H9 (cell line): ENCODE data around the gene CEBPG. TPM values are rescaled to one million over a fixed set of nuclear protein-coding genes. Genes with fewer than 3 reads are reported as not detected.

Experiments
- DNase-seq: peaks from one replicate; pipeline ENCODE4 v3.0.0-alpha.2; 2017
- H2AFZ ChIP-seq: one replicate; pipeline ENCODE4 v1.6.1; 2013; ENCODE audit warnings: mild to moderate bottlenecking, low read length, control low read depth, moderate library complexity
- H2AK5ac ChIP-seq: 2 replicates; pipeline ENCODE4 v1.6.1; 2013; ENCODE audit warnings: low read length, control low read depth, mixed read lengths; ENCODE audit not compliant: insufficient read length
- H2BK120ac ChIP-seq: one replicate; pipeline ENCODE4 v1.6.1; 2013; ENCODE audit warnings: low read depth, mild to moderate bottlenecking, low read length, control low read depth, inconsistent platforms; ENCODE audit not compliant: poor library complexity, severe bottlenecking
- H2BK12ac ChIP-seq: 2 replicates; pipeline ENCODE4 v1.6.1; 2013; ENCODE audit warnings: low read length, control low read depth, mixed read lengths, low read depth; ENCODE audit not compliant: insufficient read length
- H2BK15ac ChIP-seq: 2 replicates; pipeline ENCODE4 v1.6.1; 2013; ENCODE audit warnings: low read depth, low read length, control low read depth
- H2BK20ac ChIP-seq: one replicate; pipeline ENCODE4 v1.6.1; 2013; ENCODE audit warnings: low read depth, mild to moderate bottlenecking, low read length, control low read depth, inconsistent platforms; ENCODE audit not compliant: poor library complexity, severe bottlenecking
- H2BK5ac ChIP-seq: 2 replicates; pipeline ENCODE4 v1.6.1; 2013; ENCODE audit warnings: low read length, control low read depth, mixed read lengths; ENCODE audit not compliant: insufficient read length
- H3K14ac ChIP-seq: 2 replicates; pipeline ENCODE4 v1.6.1; 2013; ENCODE audit warnings: low read length, control low read depth; ENCODE audit not compliant: insufficient read depth
- H3K18ac ChIP-seq: 2 replicates; pipeline ENCODE4 v1.6.1; 2013; ENCODE audit warnings: low read depth, mild to moderate bottlenecking, mixed read lengths, low read length, control low read depth; ENCODE audit not compliant: insufficient read length
- H3K23ac ChIP-seq: 2 replicates; pipeline ENCODE4 v1.6.1; 2013; ENCODE audit warnings: low read length, control low read depth, mixed read lengths, low read depth; ENCODE audit not compliant: insufficient read length
- H3K23me2 ChIP-seq: 2 replicates; pipeline ENCODE4 v1.6.1; 2013; ENCODE audit warnings: low read depth, mild to moderate bottlenecking, mixed read lengths, low read length, control low read depth; ENCODE audit not compliant: insufficient read length, poor library complexity, severe bottlenecking
- H3K27ac ChIP-seq: 2 replicates; pipeline ENCODE4 v1.5.1; 2013; ENCODE audit warnings: low read length, control low read depth, mixed read lengths, low read depth; ENCODE audit not compliant: insufficient read length
- H3K27me3 ChIP-seq: 2 replicates; pipeline ENCODE4 v1.6.1; 2013; ENCODE audit warnings: low read length, control low read depth, inconsistent platforms; ENCODE audit not compliant: insufficient read depth
- H3K4ac ChIP-seq: 2 replicates; pipeline ENCODE4 v1.6.1; 2013; ENCODE audit warnings: low read depth, mild to moderate bottlenecking, control low read depth, inconsistent platforms, low read length, moderate library complexity
- H3K4me1 ChIP-seq: 2 replicates; pipeline ENCODE4 v1.6.1; 2013; ENCODE audit warnings: low read length, control low read depth, inconsistent platforms; ENCODE audit not compliant: insufficient read depth
- H3K4me2 ChIP-seq: 2 replicates; pipeline ENCODE4 v1.6.1; 2013; ENCODE audit warnings: low read length, control low read depth, mixed read lengths; ENCODE audit not compliant: insufficient read length, insufficient read depth
- H3K56ac ChIP-seq: 2 replicates; pipeline ENCODE4 v1.6.1; 2013; ENCODE audit warnings: low read depth, mild to moderate bottlenecking, mixed read lengths, low read length, control low read depth; ENCODE audit not compliant: insufficient read length
- H3K79me1 ChIP-seq: 2 replicates; pipeline ENCODE4 v1.6.1; 2013; ENCODE audit warnings: low read depth, mild to moderate bottlenecking, moderate library complexity, low read length, control low read depth, inconsistent platforms; ENCODE audit not compliant: insufficient read depth, poor library complexity, severe bottlenecking
- H3K79me2 ChIP-seq: 2 replicates; pipeline ENCODE4 v1.6.1; 2013; ENCODE audit warnings: low read length, control low read depth, inconsistent platforms; ENCODE audit not compliant: insufficient read depth
- H3K9ac ChIP-seq: 2 replicates; pipeline ENCODE4 v1.6.1; 2013; ENCODE audit warnings: low read length, control low read depth, mixed read lengths; ENCODE audit not compliant: insufficient read length; ENCODE audit errors: extremely low read depth
- H3K9me3 ChIP-seq: one replicate; pipeline ENCODE4 v1.6.1; 2013; ENCODE audit warnings: low read depth, low read length, inconsistent platforms; ENCODE audit not compliant: control insufficient read depth
- H3T11ph ChIP-seq: one replicate; pipeline ENCODE4 v1.6.1; 2013; ENCODE audit warnings: mild to moderate bottlenecking, low read length, control low read depth, inconsistent platforms
- H4K20me1 ChIP-seq: one replicate; pipeline ENCODE4 v1.6.1; 2013; ENCODE audit not compliant: control insufficient read depth, insufficient read length, insufficient read depth
- H4K5ac ChIP-seq: 2 replicates; pipeline ENCODE4 v1.6.1; 2013; ENCODE audit warnings: low read depth, mild to moderate bottlenecking, mixed read lengths, low read length, control low read depth; ENCODE audit not compliant: insufficient read length
- H4K8ac ChIP-seq: replicated peaks from 2 replicates; pipeline ENCODE4 v1.6.1; 2013; ENCODE audit warnings: low read length, control low read depth, mixed read lengths, low read depth; ENCODE audit not compliant: insufficient read length
- H4K91ac ChIP-seq: 2 replicates; pipeline ENCODE4 v1.6.1; 2013; ENCODE audit warnings: low read depth, mild to moderate bottlenecking, moderate library complexity, mixed read lengths, low read length, control low read depth; ENCODE audit not compliant: insufficient read length
- H3K27ac Mint-ChIP-seq, 3 experiments: 2 replicates in 2 of 3; 3 replicates in 1 of 3; pipeline ENCODE4 v1.8.0; 2020 to 2021; ENCODE audit warnings: mixed read lengths in 3 of 3, mild to moderate bottlenecking in 1 of 3, moderate library complexity in 1 of 3
- H3K27me3 Mint-ChIP-seq: 2 replicates; pipeline ENCODE4 v1.8.0; 2021; ENCODE audit warnings: low read depth, mild to moderate bottlenecking, moderate library complexity, mixed read lengths
- H3K36me3 Mint-ChIP-seq, 3 experiments: 2 replicates in 2 of 3; 3 replicates in 1 of 3; pipeline ENCODE4 v1.8.0; 2020 to 2021; ENCODE audit warnings: low read depth in 3 of 3, mixed read lengths in 3 of 3; ENCODE audit not compliant: insufficient read depth in 1 of 3
- H3K4me1 Mint-ChIP-seq, 2 experiments: 2 replicates each; pipeline ENCODE4 v1.8.0; 2020; ENCODE audit warnings: mixed read lengths in 2 of 2
- H3K4me3 Mint-ChIP-seq, 2 experiments: 2 replicates in 1 of 2; 3 replicates in 1 of 2; pipeline ENCODE4 v1.8.0; 2020 to 2021; ENCODE audit warnings: mild to moderate bottlenecking in 2 of 2, mixed read lengths in 2 of 2, moderate library complexity in 1 of 2
- H3K9me3 Mint-ChIP-seq, 2 experiments: 2 replicates in 1 of 2; 3 replicates in 1 of 2; pipeline ENCODE4 v1.8.0; 2020; ENCODE audit warnings: mild to moderate bottlenecking in 2 of 2, mixed read lengths in 2 of 2, moderate library complexity in 1 of 2
- CTCF ChIP-seq: fragments of 200-600 bp; sonication (generic); conservative IDR thresholded peaks from 3 replicates; pipeline ENCODE4 v1.8.0; 2021; ENCODE audit warnings: antibody characterized with exemption, mild to moderate bottlenecking
- WGBS: extraction: QIAGEN DNeasy Blood & Tissue Kit; methylation state at CpG from one replicate; pipeline ENCODE4 v1.1.7; 2013; ENCODE audit warnings: missing lambda C conversion rate, low lambda C conversion rate, mixed read lengths; ENCODE audit not compliant: insufficient read length; ENCODE audit errors: extremely low coverage; 5-methylcytosine and 5-hydroxymethylcytosine counted together
- total RNA-seq: library from RNA; stranded (reverse); gene quantifications from 2 replicates; pipeline ENCODE4 v1.2.1, GENCODE V29; 2021

The CEBPG gene
- total RNA-seq, 1 experiment from 2014 or later = 33.7 TPM

GRCh38 chr19:33368074-33368864, 5.2 kb upstream of the CEBPG start:
- H2AK5ac ChIP-seq = no peak overlapping the region
- no peak overlapping the region for H2BK15ac ChIP-seq
- no peak overlapping the region for H3K4ac ChIP-seq
- no peak overlapping the region for H2BK5ac ChIP-seq
- no peak overlapping the region for H3K14ac ChIP-seq
- no peak overlapping the region for H3K23ac ChIP-seq
- H3K27ac ChIP-seq = no peak overlapping the region
- H3T11ph ChIP-seq = no peak overlapping the region
- no peak overlapping the region for H2BK12ac ChIP-seq
- WGBS = no CpG with 5 or more reads among the region's 5 CpGs
- no peak for DNase-seq
- no peak overlapping the region for H4K91ac ChIP-seq
- 0 out of 5 replicates have a peak, but pooled peaks cover 0 to 3% of the 10 kb centered on the region in 2 experiments for H3K9me3 Mint-ChIP-seq
- H3K4me1 ChIP-seq = no peaks in the 10 kb centered on the region
- no peak overlapping the region for H3K18ac ChIP-seq
- no peaks in the 10 kb centered on the region for H3K27me3 ChIP-seq
- peaks cover 31% of the 10 kb centered on the region for H3K27me3 Mint-ChIP-seq
- no peaks in the 10 kb centered on the region for H3K9me3 ChIP-seq
- H3K79me2 ChIP-seq = no peaks in the 10 kb centered on the region
- H3K79me1 ChIP-seq = no peaks in the 10 kb centered on the region
- H3K4me1 Mint-ChIP-seq = no peaks in the 10 kb centered on the region
- no peak overlapping the region for H3K4me2 ChIP-seq
- no peak overlapping the region for H4K5ac ChIP-seq
- H3K23me2 ChIP-seq = peaks cover 5% of the 10 kb centered on the region
- TF ChIP-seq CTCF = no peak
- H3K27ac Mint-ChIP-seq = no peak overlapping the region
- H2BK20ac ChIP-seq = no peak overlapping the region
- H4K20me1 ChIP-seq = no peaks in the 10 kb centered on the region
- H2BK120ac ChIP-seq = no peak overlapping the region
- no peak overlapping the region for H3K56ac ChIP-seq
- no peak overlapping the region for H3K9ac ChIP-seq
- H3K4me3 Mint-ChIP-seq = no peak overlapping the region
- no peak overlapping the region for H2AFZ ChIP-seq
- no peak overlapping the region for H4K8ac ChIP-seq
- H3K36me3 Mint-ChIP-seq = no peaks in the 10 kb centered on the region
